ENCODE data around the gene GSG1L2.

GSG1L2 gene

GRCh38 chr17:9821921-9822320, at the start of gene GSG1L2:
Gene GSG1L2, minus strand, starts transcription at chr17:9822079. Its CDS starts 8 bp downstream, at chr17:9822071.
- peak; percentile 90 for DNase-seq

DNA sequence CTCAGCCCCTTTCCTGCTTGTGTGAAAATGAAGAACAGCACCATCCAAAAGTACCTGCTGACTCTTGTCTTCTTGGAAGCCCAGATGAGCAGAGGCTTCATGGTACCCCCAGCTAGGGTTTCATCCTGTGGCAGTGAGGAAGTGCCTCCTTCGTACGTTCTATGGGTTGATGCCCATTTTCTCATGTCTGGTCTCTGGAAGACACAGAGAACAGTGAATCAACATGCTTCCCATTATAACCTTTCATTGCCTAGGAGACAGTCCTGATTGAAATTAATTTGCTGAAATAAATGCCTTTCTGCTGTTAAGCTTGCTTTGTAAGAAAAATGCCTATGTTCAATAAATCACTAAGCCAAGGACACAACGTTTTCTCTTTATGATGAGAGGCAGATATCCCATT, 46.7 kb upstream of the GSG1L2 start:
- no peak for DNase-seq

GRCh38 chr17:9865586-9865985, 43.7 kb upstream of the GSG1L2 start:
- DNase-seq = no peak

- DNase-seq = no peak
Measured at GRCh38 chr17:9862949-9863348, 41.1 kb upstream of the GSG1L2 start.

GRCh38 chr17:9862220-9862619, 40.3 kb upstream of the GSG1L2 start:
- DNase-seq = no peak

DNA sequence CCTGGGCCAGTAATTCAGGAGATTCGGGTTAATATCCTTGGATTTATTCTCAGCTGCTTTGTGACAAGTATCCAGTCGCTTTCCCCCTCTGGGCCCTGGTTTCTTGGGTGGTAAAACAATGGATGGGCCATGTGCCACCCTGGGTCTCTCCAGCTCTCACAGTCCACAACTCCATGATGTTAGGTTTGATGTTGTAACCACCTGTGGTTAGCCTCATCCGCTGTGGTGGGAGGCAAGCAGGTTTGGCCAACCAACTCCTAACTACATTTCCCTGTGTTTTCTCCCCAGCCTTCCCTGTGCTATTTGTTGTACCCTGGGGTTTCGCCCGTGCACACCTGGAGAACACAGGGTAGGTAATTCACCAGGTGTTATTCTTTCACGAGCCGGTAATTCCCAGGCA, 39.0 kb upstream of the GSG1L2 start:
- DNase-seq = no peak

- no peak for DNase-seq
Measured at GRCh38 chr17:9859781-9860180, 37.9 kb upstream of the GSG1L2 start.

- no peak for DNase-seq
Measured at GRCh38 chr17:9855036-9855435, 33.2 kb upstream of the GSG1L2 start.

DNA sequence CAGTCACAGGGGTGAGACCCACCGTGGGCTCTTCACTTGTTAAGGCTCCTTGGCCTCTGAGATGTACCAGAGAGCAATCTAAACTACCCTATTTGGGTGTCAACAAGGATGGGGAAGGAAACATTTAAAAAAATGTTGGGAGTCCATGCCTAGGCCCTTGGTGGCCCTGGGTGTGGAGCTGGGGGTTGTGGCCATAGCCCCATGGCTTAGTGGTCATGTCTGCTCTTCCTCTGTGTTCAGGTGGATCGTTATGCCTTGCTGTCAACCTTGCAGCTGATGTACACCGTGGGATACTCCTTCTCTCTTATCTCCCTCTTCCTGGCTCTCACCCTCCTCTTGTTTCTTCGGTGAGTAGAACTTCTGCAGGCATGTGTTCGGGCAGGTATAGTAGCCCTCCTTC, 32.4 kb upstream of the GSG1L2 start:
- no peak for DNase-seq

- no peak for DNase-seq
Measured at GRCh38 chr17:9850151-9850550, 28.3 kb upstream of the GSG1L2 start.

DNA sequence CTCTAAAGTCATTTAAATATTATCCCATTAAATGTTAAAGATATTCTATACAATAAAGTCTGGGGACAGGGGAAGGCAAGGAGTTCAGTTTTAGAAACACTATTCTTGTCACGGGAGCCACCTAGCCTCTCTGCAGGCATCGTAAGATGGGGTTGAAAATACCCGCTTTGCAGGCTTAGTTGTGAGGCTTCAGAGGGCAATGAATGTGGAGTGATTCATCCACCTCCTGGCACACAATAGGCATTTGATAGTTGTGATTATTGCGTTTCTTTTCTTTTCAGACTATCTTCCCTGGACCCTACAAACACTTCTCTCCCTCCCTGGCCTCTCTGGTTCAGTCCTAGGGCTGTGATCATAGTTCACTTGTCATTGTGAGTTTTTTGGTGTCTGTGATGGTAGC, 23.4 kb upstream of the GSG1L2 start:
- no peak for DNase-seq

- no peak for DNase-seq
Measured at GRCh38 chr17:9844153-9844552, 22.3 kb upstream of the GSG1L2 start.

DNA sequence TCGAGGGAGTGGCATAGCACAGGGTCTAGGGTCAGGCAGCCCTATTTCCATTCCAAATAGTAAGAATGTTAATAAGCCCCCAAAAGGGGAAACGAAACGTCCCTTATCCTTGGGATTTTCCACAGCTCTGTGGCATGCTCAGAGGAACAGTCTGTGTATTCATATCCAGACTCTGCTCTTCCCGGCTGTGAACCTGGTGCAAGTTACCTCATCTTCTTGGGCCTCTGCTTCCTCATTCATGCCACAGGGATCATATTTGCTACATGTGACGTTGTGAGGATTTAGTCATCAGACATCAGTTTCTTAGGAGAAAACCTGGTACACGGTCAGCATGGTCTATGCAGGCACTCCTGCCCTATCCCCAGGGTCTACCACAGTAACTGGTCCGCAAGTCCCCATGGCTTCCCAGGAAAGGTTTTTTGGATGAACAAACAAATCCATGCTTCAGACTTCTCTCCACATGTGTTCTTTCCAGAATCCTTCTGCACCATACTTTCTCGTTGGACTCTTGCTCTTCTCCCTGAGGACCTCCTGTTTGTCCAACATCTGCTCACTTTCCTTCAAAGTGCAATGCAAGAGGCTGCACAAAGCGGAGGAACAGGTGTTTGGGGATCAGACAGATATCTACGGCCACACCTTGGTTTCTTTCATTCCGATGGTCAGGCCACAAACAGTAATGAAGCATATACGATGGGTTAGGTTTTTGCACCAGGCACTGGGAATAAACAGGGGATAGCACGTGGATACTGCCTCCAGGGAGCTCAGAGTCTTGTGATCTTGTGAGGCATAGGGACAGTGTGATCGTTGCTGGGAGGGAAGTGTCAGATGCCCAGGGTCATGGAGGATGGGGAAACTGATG, 21.5 kb upstream of the GSG1L2 start:
- DNase-seq = no peak

GRCh38 chr17:9842057-9842758, 20.3 kb upstream of the GSG1L2 start:
- DNase-seq = no peak

DNA sequence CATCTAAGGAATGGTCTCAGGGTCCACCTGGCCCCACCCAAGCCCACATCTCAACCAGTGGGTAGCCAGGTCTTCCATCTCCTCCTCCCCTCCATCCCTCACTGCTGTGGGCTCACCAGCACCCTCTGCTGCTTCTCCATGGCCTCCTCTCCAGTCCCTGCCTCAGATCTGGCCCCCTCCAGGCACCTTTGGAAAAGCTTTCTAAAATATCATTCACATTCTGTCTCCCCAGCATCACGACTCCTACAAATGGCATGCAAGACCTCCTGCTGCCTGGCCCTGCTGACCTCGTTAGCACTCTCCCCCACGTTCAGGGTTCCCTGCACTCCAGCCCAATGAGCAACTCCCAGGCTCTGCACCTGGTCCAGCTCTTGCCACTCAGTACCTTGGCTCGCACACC, 17.6 kb upstream of the GSG1L2 start:
- no peak for DNase-seq

GRCh38 chr17:9837551-9838471, 15.9 kb upstream of the GSG1L2 start:
- no peak for DNase-seq

DNA sequence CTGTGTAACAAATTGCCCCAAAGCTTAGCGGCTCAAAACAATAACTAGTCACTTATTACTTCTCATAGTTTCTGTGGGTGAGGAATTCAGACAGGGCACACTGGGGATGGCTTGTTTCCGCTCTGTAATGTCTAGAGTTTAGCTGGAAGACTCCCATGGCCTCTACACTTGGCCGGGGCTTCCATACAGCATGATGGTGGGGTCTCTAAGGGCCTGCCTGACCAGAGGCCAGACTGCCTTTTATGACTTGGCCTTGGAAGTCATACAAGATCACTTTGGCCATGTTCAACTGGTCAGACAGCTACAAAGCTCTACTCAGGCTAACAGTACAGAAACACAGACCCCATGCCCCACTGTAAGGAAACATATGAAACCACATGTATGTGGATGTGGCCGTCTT, 12.0 kb upstream of the GSG1L2 start:
- no peak for DNase-seq

DNA sequence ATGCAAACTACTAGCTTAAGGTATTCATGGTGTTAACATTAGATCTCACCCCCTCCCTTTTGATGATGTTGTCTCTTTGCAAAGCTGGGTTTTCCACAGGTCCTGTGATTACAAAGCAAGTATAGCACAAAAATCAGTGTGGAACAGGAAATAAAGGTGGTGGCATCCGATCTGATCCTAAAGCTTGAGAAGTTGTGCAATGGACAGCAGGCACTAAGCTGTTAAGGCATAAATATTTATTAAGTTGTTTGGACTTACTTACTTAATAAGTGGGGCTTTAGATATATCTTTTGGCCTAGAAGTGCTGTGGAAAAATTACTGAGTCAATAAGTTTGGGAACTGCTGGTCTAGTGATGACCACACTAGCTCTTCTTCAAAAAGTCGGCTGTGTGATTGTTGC, 8.8 kb upstream of the GSG1L2 start:
- no peak for DNase-seq

GRCh38 chr17:9829343-9829742, 7.5 kb upstream of the GSG1L2 start:
- DNase-seq = no peak

DNA sequence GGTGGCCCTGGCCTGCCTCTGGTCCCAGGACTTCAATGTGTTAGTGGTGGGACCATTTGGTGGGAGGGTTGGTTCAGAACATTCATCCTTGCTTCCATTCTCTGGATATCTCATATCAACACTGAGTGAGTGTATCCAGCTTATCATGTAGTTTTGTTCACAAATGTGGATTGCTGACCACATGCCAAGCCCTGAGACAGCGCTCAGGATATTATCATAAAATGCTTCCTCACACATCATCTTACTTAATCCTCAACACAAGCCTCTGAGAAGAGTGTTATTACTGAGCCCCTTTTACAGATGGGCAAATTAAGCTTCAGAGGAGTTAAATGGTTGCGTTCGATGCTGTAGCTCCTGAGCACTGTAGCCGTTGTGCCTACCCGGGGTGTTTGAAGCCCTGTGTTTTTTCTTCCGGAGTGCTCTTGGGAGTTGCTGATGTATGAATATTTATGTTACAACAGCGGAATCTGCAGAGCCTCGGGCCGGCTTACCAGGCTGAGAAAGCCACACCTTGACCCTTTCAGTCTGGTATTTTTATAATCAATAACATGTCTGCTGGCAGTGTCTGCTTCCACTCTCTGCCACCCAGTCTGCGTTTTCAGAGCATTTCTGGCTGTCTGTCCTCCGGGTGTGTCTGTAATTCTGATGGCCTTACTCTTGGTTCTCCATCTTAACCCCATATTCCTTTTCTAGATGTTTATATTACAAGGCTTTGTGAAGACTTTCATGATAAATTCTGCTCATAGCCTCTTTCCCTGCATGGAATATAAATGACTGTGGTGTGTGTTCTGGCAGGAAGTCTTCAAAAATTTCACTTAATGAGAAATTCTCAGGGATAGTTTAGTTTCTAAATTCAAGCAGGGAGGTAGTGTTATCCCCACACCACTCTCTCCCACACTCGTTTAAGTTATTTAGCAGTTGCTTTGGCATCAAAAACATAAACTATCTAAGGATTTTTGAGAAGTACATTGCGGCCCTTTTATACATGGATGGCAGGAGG, 6.7 kb upstream of the GSG1L2 start:
- no peak for DNase-seq

- no peak for DNase-seq
Measured at GRCh38 chr17:9825641-9826150, 3.8 kb upstream of the GSG1L2 start, which contains the start of gene GLP2R. Gene GLP2R, plus strand, starts transcription at chr17:9825924. Its CDS starts 140 bp downstream, at chr17:9826064.
